ENCODE measurements around the gene CIAO2A. TPM values are rescaled to one million over a fixed set of nuclear protein-coding genes. Genes with fewer than 3 reads are reported as not detected.
A peak's percentile ranks its signal among the peaks of the same experiment; 100 is the strongest.
"Not testable (repeated sequence)": the region's sequence is repeated elsewhere in the genome, so short reads cannot be mapped to it uniquely, and the experiment has no call there.

The CIAO2A gene
- total RNA-seq, 1 donor from 2014 or later: 210 TPM

DNA sequence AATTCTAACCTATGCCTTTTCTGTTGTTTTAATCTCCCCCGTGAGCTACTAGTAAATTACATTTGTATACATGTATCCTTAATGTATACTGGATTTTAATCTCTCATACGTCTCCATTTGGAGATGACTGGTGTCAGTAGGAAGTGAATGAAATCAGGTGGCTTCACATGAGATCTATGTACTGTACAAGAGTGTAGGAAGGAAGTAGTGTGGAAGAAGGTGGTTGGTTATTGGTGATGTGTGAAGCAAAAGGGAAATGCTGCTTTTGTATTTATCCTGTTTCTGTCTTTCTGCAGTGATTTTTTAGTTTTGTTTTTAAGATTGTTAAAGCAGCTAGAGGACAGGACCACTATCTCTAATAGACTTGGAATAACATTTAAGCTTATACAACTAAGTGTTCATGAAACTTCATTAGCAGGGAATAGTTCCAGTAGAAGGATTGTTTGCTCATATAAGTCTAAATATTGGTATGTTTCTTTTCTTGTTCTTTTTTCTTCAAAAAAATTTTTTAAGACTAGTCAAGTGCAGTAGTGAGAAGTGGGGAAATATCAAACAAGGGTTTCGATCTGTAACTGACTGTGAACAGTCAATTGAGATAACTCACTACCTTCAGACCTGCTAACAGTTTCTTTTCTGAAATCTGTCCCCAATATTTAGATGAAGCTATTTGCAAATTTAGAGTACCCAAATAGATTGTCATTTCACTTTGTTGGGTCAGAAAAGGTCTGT is 17.5 kb upstream of the CIAO2A start:
- Histone ChIP-seq H3F3A (ENCODE audit: low read depth) (no peaks in the 10 kb centered on the region), H3K9ac (peak overlapping the region; percentile 25), H4K20me1 (ENCODE audit: low read depth) (peaks cover 30% of the 10 kb centered on the region), H3K36me3 (no peaks in the 10 kb centered on the region), H3K4me1 (peaks cover 10% of the 10 kb centered on the region), H3K27ac (no peak overlapping the region), H3K79me2 (ENCODE audit: low read depth) (peaks cover 58% of the 10 kb centered on the region), H3K4me2 (no peak overlapping the region), H3K9me3 (ENCODE audit: low read depth) (no peaks in the 10 kb centered on the region), H3K27me3 (no peaks in the 10 kb centered on the region), H3K4me3 (no peak overlapping the region), H2AFZ (replicated peaks) (no peak overlapping the region)
- peaks cover 2% of the 10 kb centered on the region for H3K27me3 Mint-ChIP-seq (ENCODE audit: insufficient read depth, low read depth)
- no peak overlapping the region for H3K4me3 Mint-ChIP-seq
- no peak overlapping the region for H3K27ac Mint-ChIP-seq
- DNase-seq (ENCODE audit: low spot score): no peak
- TF ChIP-seq EZH2 (IDR thresholded peaks at IDR 0.05) (no peak), EZH2phosphoT487 (IDR thresholded peaks at IDR 0.05) (no peak)
- TF ChIP-seq, protein P1, sequence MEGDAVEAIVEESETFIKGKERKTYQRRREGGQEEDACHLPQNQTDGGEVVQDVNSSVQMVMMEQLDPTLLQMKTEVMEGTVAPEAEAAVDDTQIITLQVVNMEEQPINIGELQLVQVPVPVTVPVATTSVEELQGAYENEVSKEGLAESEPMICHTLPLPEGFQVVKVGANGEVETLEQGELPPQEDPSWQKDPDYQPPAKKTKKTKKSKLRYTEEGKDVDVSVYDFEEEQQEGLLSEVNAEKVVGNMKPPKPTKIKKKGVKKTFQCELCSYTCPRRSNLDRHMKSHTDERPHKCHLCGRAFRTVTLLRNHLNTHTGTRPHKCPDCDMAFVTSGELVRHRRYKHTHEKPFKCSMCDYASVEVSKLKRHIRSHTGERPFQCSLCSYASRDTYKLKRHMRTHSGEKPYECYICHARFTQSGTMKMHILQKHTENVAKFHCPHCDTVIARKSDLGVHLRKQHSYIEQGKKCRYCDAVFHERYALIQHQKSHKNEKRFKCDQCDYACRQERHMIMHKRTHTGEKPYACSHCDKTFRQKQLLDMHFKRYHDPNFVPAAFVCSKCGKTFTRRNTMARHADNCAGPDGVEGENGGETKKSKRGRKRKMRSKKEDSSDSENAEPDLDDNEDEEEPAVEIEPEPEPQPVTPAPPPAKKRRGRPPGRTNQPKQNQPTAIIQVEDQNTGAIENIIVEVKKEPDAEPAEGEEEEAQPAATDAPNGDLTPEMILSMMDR (IDR thresholded peaks at IDR 0.05): no peak
- peaks cover 12% of the 10 kb centered on the region for H3K36me3 Mint-ChIP-seq
- peaks cover 4% of the 10 kb centered on the region for H3K4me1 Mint-ChIP-seq
- no peaks in the 10 kb centered on the region for H3K9me3 Mint-ChIP-seq

DNA sequence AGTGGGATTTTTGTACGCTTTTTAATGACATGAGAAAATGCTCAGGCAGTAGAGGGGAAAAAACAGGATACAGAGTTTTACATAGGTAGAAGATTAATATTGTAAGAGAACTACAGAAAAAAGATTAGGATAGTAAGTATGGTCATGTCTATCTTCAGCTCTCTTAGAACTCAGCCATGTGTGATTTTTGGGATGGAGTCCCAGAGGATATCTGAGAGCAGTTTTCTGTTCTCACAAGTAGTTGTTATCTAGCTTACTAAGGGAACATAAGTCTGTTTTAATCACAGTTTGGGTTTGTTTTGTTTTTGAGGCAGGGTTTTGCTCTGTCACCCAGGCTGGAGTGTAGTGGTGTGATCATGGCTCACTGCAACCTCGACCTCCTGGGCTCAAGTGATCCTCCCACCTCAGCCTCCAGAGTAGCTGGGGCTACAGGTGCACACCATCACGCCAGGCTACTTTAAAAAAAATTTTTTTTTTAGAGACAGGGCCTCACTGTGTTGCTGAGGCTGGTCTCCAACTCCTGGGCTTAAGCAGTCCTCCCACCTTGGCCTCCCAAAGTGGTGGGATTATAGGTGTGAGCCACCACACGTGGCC is 16.6 kb upstream of the CIAO2A start:
- H3K4me3 ChIP-seq; H3K27me3 ChIP-seq; H3K9me3 Mint-ChIP-seq; H3K36me3 ChIP-seq; H3K27me3 Mint-ChIP-seq (ENCODE audit: insufficient read depth, low read depth); H3K4me2 ChIP-seq; H3K27ac ChIP-seq; H3K4me1 Mint-ChIP-seq; H3K4me1 ChIP-seq; H2AFZ ChIP-seq (replicated peaks); DNase-seq (ENCODE audit: low spot score); H3F3A ChIP-seq (ENCODE audit: low read depth); H3K27ac Mint-ChIP-seq; H3K9ac ChIP-seq; H3K4me3 Mint-ChIP-seq; H3K9me3 ChIP-seq (ENCODE audit: low read depth): not testable (repeated sequence)
- peaks cover 37% of the 10 kb centered on the region for H4K20me1 ChIP-seq (ENCODE audit: low read depth)
- peaks cover 12% of the 10 kb centered on the region for H3K36me3 Mint-ChIP-seq
- peaks cover 67% of the 10 kb centered on the region for H3K79me2 ChIP-seq (ENCODE audit: low read depth)

DNA sequence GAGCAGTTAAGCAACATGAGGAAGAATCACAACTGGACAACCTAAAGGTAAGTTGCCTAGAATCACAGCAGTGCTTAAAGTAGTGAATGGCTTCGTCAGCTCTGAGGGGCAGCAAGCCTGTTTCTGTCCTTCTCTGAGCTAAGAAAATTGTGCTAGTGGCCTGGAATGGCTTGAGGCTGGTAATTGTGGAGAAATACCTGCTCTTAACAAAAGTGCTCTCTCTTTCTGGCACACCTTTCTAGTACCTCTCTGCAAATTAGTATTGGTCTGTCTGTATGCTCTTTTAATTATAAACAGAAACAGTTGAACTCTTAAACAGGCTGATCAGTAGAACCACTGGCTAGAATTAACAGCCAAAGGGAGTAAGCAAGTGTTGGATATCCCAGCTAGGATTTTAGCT is 13.7 kb upstream of the CIAO2A start:
- peaks cover 45% of the 10 kb centered on the region for H4K20me1 ChIP-seq (ENCODE audit: low read depth)
- TF ChIP-seq EZH2 (IDR thresholded peaks at IDR 0.05) (no peak), EZH2phosphoT487 (IDR thresholded peaks at IDR 0.05) (no peak)
- Mint-ChIP-seq H3K36me3 (peaks cover 4% of the 10 kb centered on the region), H3K4me1 (peaks cover 4% of the 10 kb centered on the region), H3K27ac (no peak overlapping the region), H3K9me3 (peaks cover 2% of the 10 kb centered on the region), H3K27me3 (ENCODE audit: insufficient read depth, low read depth) (no peaks in the 10 kb centered on the region), H3K4me3 (no peak overlapping the region)
- no peak overlapping the region for H3K4me2 ChIP-seq
- no peaks in the 10 kb centered on the region for H3K9me3 ChIP-seq (ENCODE audit: low read depth)
- H3K79me2 ChIP-seq (ENCODE audit: low read depth): peaks cover 95% of the 10 kb centered on the region
- H3F3A ChIP-seq (ENCODE audit: low read depth): no peaks in the 10 kb centered on the region
- DNase-seq (ENCODE audit: low spot score): no peak
- no peak overlapping the region for H3K27ac ChIP-seq
- no peaks in the 10 kb centered on the region for H3K27me3 ChIP-seq
- H3K36me3 ChIP-seq: no peaks in the 10 kb centered on the region
- no peak overlapping the region for H2AFZ ChIP-seq (replicated peaks)
- peaks cover 10% of the 10 kb centered on the region for H3K4me1 ChIP-seq
- H3K4me3 ChIP-seq: no peak overlapping the region
- H3K9ac ChIP-seq: no peak overlapping the region

DNA sequence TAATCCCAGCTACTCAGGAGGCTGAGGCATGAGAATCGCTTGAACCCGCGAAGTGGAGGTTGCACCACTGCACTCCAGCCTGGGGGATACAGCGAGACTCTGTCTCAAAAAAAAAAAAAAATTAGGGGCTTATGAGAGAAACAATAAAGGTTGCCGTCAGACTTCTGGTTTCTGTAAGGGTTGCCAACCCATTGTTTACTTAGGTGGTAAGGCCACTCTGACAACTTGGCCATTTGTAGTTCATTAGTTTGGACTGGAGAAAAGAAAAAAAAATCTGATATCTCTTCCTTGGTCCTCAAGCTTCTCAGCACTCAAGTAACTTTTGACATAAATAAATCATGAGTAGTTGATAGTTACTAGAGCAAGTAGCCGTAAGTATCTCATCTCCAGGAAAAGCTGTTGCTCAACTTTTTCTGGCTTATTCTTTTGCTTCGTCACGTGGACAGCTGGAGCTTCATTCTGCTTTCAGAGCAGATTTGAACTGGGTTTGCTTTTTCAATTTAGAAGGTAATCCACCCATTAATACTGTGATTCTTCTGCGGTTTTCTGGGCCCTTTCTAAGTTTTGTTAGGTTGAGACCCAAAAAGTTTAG is 11.6 kb upstream of the CIAO2A start:
- Histone ChIP-seq H3F3A (ENCODE audit: low read depth) (no peaks in the 10 kb centered on the region), H3K9ac (no peak overlapping the region), H3K9me3 (ENCODE audit: low read depth) (no peaks in the 10 kb centered on the region), H2AFZ (replicated peaks) (no peak overlapping the region), H3K36me3 (no peaks in the 10 kb centered on the region), H4K20me1 (ENCODE audit: low read depth) (peaks cover 36% of the 10 kb centered on the region), H3K4me1 (no peaks in the 10 kb centered on the region), H3K4me3 (no peak overlapping the region), H3K4me2 (no peak overlapping the region), H3K27me3 (no peaks in the 10 kb centered on the region), H3K79me2 (ENCODE audit: low read depth) (peaks cover 99% of the 10 kb centered on the region), H3K27ac (no peak overlapping the region)
- H3K4me3 Mint-ChIP-seq: no peak overlapping the region
- peaks cover 5% of the 10 kb centered on the region for H3K36me3 Mint-ChIP-seq
- no peaks in the 10 kb centered on the region for H3K27me3 Mint-ChIP-seq (ENCODE audit: insufficient read depth, low read depth)
- H3K9me3 Mint-ChIP-seq: peaks cover 3% of the 10 kb centered on the region
- DNase-seq (ENCODE audit: low spot score): no peak
- no peaks in the 10 kb centered on the region for H3K4me1 Mint-ChIP-seq
- H3K27ac Mint-ChIP-seq: no peak overlapping the region
- TF ChIP-seq EZH2phosphoT487 (IDR thresholded peaks at IDR 0.05) (no peak), EZH2 (IDR thresholded peaks at IDR 0.05) (no peak)
- TF ChIP-seq, protein P1 (IDR thresholded peaks at IDR 0.05): no peak
